ENCODE measurements around the gene ECSIT. TPM values are rescaled to one million over a fixed set of nuclear protein-coding genes. Genes with fewer than 3 reads are reported as not detected.
"Not testable (repeated sequence)": the region's sequence is repeated elsewhere in the genome, so short reads cannot be mapped to it uniquely, and the experiment has no call there.

ECSIT gene
- total RNA-seq (ENCODE audit: low replicate concordance): 40.8 and 42.1 TPM in 2 replicates
- long read RNA-seq, transcript ECSIT-202 (8 exons, 1,700 nt): major isoform, 52 of 68 reads
- long read RNA-seq, partial matches to known transcripts: 1 of 68 reads
- long read RNA-seq, other reads (novel, unspliced or antisense): 13 of 68 reads

DNA sequence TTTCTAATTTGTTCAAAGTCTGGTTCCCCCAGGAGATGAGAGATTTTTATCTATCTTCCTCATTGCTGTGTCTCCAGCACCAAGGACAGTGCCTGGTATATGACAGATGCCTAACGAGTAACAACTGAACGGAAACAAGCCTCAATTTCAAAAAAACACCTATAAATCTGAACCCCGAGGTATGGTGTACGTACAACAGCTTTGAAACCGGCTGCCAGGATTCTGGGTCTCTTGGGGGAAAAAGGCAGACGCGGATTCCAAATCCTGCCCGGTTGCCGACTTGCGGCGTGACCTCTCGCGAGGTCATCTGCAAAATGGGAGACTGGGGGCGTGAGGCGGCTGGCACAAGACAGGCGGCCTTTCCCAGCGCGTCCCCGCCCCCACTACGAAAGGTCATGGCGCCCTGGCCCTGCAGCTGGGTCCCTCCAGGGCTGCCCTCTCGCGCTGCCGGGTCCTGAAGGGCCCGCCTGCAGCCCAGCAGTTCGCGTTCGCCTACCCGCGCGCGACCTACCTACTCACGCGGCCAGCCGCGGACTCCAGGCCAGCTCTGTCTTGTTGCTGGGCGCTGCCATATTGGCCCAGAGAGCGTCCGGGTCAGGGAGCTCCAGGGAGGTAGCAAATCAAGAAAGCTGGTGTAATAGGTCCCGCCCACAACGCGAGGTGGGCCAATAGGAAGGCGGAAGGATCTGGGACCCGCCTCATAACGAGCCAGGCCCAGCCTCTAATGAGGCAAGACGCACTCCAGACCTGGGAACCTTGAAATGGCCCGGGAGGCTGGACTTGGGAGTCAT is at the start of gene ECSIT:
TSS of gene ECSIT (minus strand) at position 584 of the 791 bp plus-strand sequence. CDS start 9,964 bp downstream, outside the sequence.
- no peaks in the 10 kb centered on the region for H3K27me3 Mint-ChIP-seq
- peak within 1 kb of the TSS; percentile 97 for H3K4me3 Mint-ChIP-seq
- peaks cover 13% of the 10 kb centered on the region for H3K4me1 Mint-ChIP-seq (ENCODE audit: unreplicated experiment)
- no peaks in the 10 kb centered on the region for H3K36me3 Mint-ChIP-seq
- peak; percentile 93 for DNase-seq (ENCODE audit: extremely low spot score, unreplicated experiment)
- no peak for TF ChIP-seq CTCF (conservative IDR thresholded peaks at IDR 0.05)
- no peaks in the 10 kb centered on the region for H3K9me3 Mint-ChIP-seq
- peak within 1 kb of the TSS; percentile 94 for H3K27ac Mint-ChIP-seq

DNA sequence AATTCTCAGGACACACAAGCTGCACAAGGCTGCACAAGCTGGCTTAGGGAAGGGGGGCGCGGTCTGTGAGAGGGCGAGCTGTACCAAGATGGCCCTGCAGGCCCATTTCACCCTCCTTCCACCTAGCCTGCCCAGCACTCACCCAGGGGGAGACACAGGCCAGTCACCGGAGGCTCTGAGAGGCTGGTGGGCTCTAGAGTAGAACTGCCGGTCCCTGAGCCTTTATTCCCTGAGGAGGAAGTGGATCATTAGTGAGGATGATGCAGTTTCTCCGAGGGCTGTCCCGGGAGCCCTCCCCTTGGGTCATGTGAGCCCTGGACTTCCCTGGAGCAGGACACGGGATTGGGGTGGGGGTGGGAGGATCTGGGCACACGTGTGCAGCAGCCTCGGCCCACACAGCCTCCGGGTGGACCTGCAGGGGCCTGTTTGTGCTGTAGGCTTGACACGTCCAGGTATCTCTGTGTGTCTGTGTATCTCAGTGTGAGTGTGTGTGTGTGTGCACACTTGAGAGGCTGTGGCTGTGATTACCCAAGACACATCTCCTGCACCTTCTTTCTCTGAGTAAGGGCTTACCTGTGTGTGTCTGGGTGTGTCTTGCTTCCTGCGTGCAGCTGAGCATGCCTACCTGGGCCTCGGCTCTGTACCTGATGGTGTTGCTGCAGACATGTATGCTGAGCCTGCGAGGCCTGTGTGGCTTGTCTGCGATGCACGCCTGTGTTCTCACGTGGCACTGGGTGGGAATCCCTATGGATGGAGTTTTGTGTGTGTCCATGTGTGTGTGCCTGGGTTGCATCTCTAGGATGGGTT is 48.7 kb upstream of the ECSIT start, which contains the start of gene ACP5:
TSS of gene ACP5 (minus strand) at position 195 of the 807 bp plus-strand sequence. CDS start 328 bp downstream, outside the sequence.
- Mint-ChIP-seq H3K4me3 (no peak within 1 kb of the TSS), H3K9me3 (no peaks in the 10 kb centered on the region), H3K4me1 (ENCODE audit: unreplicated experiment) (peaks cover 10% of the 10 kb centered on the region), H3K27ac (no peak within 1 kb of the TSS), H3K36me3 (no peaks in the 10 kb centered on the region), H3K27me3 (peaks cover 12% of the 10 kb centered on the region)
- TF ChIP-seq CTCF (conservative IDR thresholded peaks at IDR 0.05): no peak
- DNase-seq (ENCODE audit: extremely low spot score, unreplicated experiment): no peak

- Mint-ChIP-seq H3K4me1 (ENCODE audit: unreplicated experiment) (peaks cover 5% of the 10 kb centered on the region), H3K4me3 (no peak overlapping the region), H3K9me3 (no peaks in the 10 kb centered on the region), H3K27me3 (peaks cover 7% of the 10 kb centered on the region), H3K36me3 (no peaks in the 10 kb centered on the region), H3K27ac (no peak overlapping the region)
- no peak for DNase-seq (ENCODE audit: extremely low spot score, unreplicated experiment)
- no peak for TF ChIP-seq CTCF (conservative IDR thresholded peaks at IDR 0.05)
These were observed 47.3 kb upstream of the ECSIT start for GRCh38 chr19:11576227-11576626.

DNA sequence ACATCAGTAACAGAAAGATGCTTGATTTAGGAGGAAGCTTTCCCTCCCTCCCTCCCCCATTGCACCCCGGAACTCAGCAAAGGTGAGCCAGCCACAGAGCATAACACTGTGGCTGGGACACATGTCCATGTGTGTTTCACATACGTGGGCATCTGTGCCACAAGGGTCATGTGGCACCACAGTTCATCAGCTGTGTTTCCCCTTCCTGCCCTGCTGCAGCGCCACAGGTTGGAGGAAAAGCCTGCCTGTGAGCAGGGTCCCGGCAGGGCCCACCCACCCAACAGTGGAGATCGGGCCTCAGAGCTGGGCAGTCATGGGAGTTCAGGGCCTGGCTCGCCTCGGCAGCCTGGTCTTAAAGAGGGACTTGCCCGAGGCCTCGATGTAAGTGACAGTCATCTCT is 45.8 kb upstream of the ECSIT start:
- Mint-ChIP-seq H3K9me3 (no peaks in the 10 kb centered on the region), H3K4me3 (no peak overlapping the region), H3K27me3 (peaks cover 3% of the 10 kb centered on the region), H3K4me1 (ENCODE audit: unreplicated experiment) (no peaks in the 10 kb centered on the region), H3K27ac (no peak overlapping the region), H3K36me3 (no peaks in the 10 kb centered on the region)
- no peak for DNase-seq (ENCODE audit: extremely low spot score, unreplicated experiment)
- no peak for TF ChIP-seq CTCF (conservative IDR thresholded peaks at IDR 0.05)

DNA sequence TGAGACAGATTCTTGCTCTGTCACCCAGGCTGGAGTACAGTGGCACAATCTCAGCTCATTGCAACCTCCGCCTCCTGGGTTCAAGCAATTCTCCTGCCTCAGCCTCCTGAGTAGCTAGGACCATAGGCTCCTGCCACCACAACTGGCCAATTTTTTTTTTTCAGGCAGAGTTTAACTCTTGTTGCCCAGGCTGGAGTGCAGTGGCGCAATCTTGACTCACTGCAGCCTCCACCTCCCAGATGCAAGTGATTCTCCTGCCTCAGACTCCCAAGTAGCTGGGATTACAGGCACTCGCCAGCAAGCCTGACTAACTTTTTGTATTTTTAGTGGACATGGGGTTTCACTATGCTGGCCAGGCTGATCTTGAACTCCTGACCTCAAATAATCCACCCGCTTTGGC is 44.8 kb upstream of the ECSIT start:
- H3K27ac Mint-ChIP-seq; H3K36me3 Mint-ChIP-seq; H3K4me3 Mint-ChIP-seq; DNase-seq (ENCODE audit: extremely low spot score, unreplicated experiment); H3K9me3 Mint-ChIP-seq; H3K27me3 Mint-ChIP-seq; H3K4me1 Mint-ChIP-seq (ENCODE audit: unreplicated experiment): not testable (repeated sequence)

DNA sequence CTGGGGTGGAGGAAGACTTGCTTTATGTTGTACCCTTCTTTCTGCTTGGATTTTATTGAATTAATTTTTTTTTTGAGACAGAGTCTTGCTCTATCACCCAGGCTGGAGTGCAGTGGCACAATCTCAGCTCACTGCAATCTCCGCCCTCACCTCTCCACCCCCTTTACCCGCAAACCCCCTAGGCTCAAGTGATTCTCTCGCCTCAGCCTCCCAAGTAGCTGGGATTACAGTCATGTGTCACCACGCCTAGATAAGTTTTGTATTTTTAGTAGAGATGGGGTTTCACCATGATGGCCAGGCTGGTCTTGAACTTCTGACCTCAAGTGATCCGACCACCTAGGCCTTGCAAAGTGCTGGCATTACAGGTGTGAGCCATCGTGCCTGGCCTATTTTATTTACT is 44.4 kb upstream of the ECSIT start:
- not testable (repeated sequence) for H3K9me3 Mint-ChIP-seq; H3K27me3 Mint-ChIP-seq; H3K4me1 Mint-ChIP-seq (ENCODE audit: unreplicated experiment); H3K36me3 Mint-ChIP-seq; DNase-seq (ENCODE audit: extremely low spot score, unreplicated experiment); H3K4me3 Mint-ChIP-seq; H3K27ac Mint-ChIP-seq
